ENCODE measurements around the gene LRRK1.

DNA sequence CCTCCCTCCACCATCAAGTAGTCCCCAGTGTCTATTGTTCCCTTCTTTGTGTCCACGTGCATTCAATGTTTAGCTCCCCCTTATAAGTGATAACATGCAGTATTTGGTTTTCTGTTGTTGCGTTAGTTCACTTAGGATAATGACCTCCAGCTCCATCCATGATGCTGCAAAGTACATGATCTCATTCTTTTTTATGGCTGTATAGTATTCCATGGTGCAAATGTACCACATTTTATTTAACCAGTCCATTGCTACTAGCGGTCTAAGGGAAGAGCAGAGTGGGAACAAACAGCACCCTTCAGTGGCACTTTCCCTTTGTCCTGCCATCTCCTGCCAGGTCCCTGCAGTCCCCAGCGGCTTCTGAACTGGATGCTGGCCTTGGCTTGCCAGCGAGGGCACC lies 69.1 kb downstream of the LRRK1 start:
- no peak for TF ChIP-seq CTCF (IDR thresholded peaks at IDR 0.05)
- TF ChIP-seq POLR2A (IDR thresholded peaks at IDR 0.05): no peak

Data from ovary (tissue), 3 donors.